Motor neuron (in vitro differentiated cells): Measurements from ENCODE around the gene RCE1. TPM values are rescaled to one million over a fixed set of nuclear protein-coding genes. Genes with fewer than 3 reads are reported as not detected.
"Not testable (repeated sequence)": the region's sequence is repeated elsewhere in the genome, so short reads cannot be mapped to it uniquely, and the experiment has no call there.

Experiments
- ATAC-seq, 8 experiments: fragments of 200-7000 bp; cut with Tn5 transposase; replicated peaks in 6 of 8; 2 replicates each; pipeline ENCODE4 v1.8.0; 2021; ENCODE audit warnings: mild to moderate bottlenecking in 8 of 8, moderate library complexity in 8 of 8
- H3K27ac ChIP-seq, 2 donors: fragments of 250-450 bp; sonication (Bioruptor Pico); 2 replicates each; pipeline ENCODE4 v1.9.0; 2021; ENCODE audit warnings: antibody characterized with exemption in 2 of 2, mild to moderate bottlenecking in 2 of 2, moderate library complexity in 1 of 2
- H3K4me1 ChIP-seq, 2 donors: fragments of 250-450 bp; sonication (Bioruptor Pico); replicated peaks in 1 of 2; 2 replicates each; pipeline ENCODE4 v1.6.1; 2021; ENCODE audit warnings: antibody characterized with exemption in 2 of 2, mild to moderate bottlenecking in 2 of 2, moderate library complexity in 1 of 2
- H3K4me3 ChIP-seq, 5 donors: fragments of 250-450 bp; sonication (Bioruptor Pico); 2 replicates each; pipeline ENCODE4 v1.9.0; 2021; ENCODE audit warnings: antibody characterized with exemption in 5 of 5, mild to moderate bottlenecking in 5 of 5, moderate library complexity in 4 of 5
- WGBS, 10 experiments: fragments of 450-650 bp; shearing (Covaris generic); methylation state at CpG; one replicate each; pipeline ENCODE4 v1.0.0; 2022; 5-methylcytosine and 5-hydroxymethylcytosine counted together
- in situ Hi-C, 9 experiments: fragments of 400-800 bp; cut with MboI; loops; one replicate each; pipeline ENCODE4 v1.15.0; 2021; ENCODE audit warnings: low sequenced_read_pairs in 9 of 9, low pct_unique_long_range_greater_than_20kb in 2 of 9; ENCODE audit not compliant: unreplicated experiment in 9 of 9
- total RNA-seq, 8 experiments: library from RNA; unstranded; fragments of 300-600 nt; gene quantifications; 2 replicates each; pipeline versions ENCODE4 v1.2.3 to v1.2.4, GENCODE V29; 2022

RCE1 gene, protein sequence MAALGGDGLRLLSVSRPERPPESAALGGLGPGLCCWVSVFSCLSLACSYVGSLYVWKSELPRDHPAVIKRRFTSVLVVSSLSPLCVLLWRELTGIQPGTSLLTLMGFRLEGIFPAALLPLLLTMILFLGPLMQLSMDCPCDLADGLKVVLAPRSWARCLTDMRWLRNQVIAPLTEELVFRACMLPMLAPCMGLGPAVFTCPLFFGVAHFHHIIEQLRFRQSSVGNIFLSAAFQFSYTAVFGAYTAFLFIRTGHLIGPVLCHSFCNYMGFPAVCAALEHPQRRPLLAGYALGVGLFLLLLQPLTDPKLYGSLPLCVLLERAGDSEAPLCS
- 10 to 100 TPM; 11.4 to 21.6 (median 15.4) TPM for total RNA-seq

DNA sequence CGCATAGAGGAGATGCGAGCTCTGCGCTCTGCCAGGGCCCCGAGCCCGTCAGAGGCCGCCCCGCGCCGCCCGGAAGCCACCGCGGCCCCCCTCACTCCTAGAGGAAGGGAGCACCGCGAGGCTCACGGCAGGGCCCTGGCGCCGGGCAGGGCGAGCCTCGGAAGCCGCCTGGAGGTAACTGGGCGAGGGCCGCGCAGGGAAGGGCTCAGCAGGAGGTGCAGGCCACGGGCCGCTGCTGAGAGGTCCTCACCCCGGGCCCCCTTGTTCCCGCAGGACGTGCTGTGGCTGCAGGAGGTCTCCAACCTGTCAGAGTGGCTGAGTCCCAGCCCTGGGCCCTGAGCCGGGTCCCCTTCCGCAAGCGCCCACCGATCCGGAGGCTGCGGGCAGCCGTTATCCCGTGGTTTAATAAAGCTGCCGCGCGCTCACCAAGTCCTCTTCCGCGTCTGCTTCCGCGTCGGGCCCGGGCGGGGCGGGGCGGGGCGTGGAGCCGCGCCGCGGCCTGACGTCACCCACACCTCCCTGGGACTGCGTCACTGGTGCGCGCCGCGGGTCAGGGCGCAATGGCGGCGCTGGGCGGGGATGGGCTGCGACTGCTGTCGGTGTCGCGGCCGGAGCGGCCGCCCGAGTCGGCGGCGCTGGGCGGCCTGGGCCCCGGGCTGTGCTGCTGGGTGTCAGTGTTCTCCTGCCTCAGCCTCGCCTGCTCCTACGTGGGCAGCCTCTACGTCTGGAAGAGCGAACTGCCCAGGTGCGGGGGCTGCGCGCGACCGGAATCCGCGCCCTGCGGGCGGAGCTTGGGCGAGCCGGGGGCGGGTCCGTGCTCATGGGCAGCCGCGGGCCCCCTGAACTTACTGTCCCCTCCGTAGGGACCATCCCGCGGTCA lies at the start of gene RCE1:
Gene RCE1 (plus strand): TSS at position 546 of the 880 bp plus-strand sequence. CDS start 15 bp downstream, at position 561.
- ATAC-seq = peak; percentile 85 to 93 (median 88)
- peak within 1 kb of the TSS; percentile 81 to 94 for H3K27ac ChIP-seq

GRCh38 chr11:66799815-66800214 lies 43.4 kb upstream of the RCE1 start:
- in situ Hi-C loops = loop anchor here in 1 of 9 experiments (25.0 kb wide), 1 partner anchor 88 kb away; no protein-coding TSS in a partner anchor
- not testable (repeated sequence) for H3K4me3 ChIP-seq, ATAC-seq, H3K27ac ChIP-seq, H3K4me1 ChIP-seq

More for the DNA sequence above, at the start of gene RCE1:
- 0% methylated on average over 3 to 6 of the region's 98 CpGs; no CpG with 5 or more reads in 8 of the 10 experiments for WGBS, 10 experiments
- Histone ChIP-seq H3K4me3 (peak within 1 kb of the TSS; percentile 91 to 98 (median 93)), H3K4me1 (peaks cover 15 to 16% of the 10 kb centered on the region in 2 donors)
- in situ Hi-C loops = loop anchor here in 1 of 9 experiments (25.0 kb wide), 1 partner anchor 431 kb away; the partner anchor contains the start of gene NPAS4

- ATAC-seq = no peak
- no peak overlapping the region for H3K4me3 ChIP-seq
- no peaks in the 10 kb centered on the region for H3K4me1 ChIP-seq
- WGBS, 10 experiments = 50 to 90% (median 84%) methylated on average over 1 to 5 of the region's 5 CpGs; no CpG with 5 or more reads in 1 of the 10 experiments
- H3K27ac ChIP-seq = no peak overlapping the region
- in situ Hi-C loops = loop anchor here in 1 of 9 experiments (25.0 kb wide), 1 partner anchor 89 kb away; no protein-coding TSS in a partner anchor
Observed at GRCh38 chr11:66800720-66801428, 42.4 kb upstream of the RCE1 start.

DNA sequence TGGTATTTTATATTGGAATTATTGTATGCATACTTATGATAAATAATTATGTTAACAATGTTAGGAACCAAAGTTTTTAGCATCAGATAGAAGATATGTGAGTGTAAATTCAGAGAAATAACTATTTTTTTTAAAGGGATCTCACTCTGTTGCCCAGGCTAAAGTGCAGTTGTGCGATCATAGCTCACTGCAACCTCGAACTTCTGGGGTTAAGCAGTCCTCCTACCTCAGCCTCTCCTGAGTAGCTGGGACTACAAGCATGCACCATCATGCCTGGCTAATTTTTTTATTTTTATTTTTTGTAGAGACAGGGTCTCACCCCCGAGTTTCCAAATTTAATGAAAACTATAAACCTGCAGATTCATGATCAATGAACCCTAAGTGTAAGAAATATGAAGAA lies 33.6 kb upstream of the RCE1 start:
- no peaks in the 10 kb centered on the region for H3K4me1 ChIP-seq
- no peak overlapping the region for H3K4me3 ChIP-seq
- in situ Hi-C loops = loop anchor here in 1 of 9 experiments (25.0 kb wide), 1 partner anchor 97 kb away; no protein-coding TSS in a partner anchor
- H3K27ac ChIP-seq = no peak overlapping the region
- ATAC-seq = no peak
- 46 to 100% (median 85%) methylated on average over 1 to 3 of the region's 3 CpGs; no CpG with 5 or more reads in 1 of the 10 experiments for WGBS, 10 experiments

- Histone ChIP-seq H3K4me1 (no peaks in the 10 kb centered on the region), H3K4me3 (no peak overlapping the region), H3K27ac (no peak overlapping the region)
- no peak for ATAC-seq
- 82 to 100% (median 92%) methylated on average over 1 of the region's 1 CpG; no CpG with 5 or more reads in 6 of the 10 experiments for WGBS, 10 experiments
- in situ Hi-C loops = loop anchor here in 1 of 9 experiments (25.0 kb wide), 1 partner anchor 98 kb away; no protein-coding TSS in a partner anchor
Observed at GRCh38 chr11:66810576-66811185, 32.6 kb upstream of the RCE1 start.

GRCh38 chr11:66814678-66815077 lies 28.6 kb upstream of the RCE1 start:
- in situ Hi-C loops = loop anchor here in 1 of 9 experiments (25.0 kb wide), 1 partner anchor 102 kb away; no protein-coding TSS in a partner anchor
- no peak for ATAC-seq
- H3K4me3 ChIP-seq = no peak overlapping the region
- no peaks in the 10 kb centered on the region for H3K4me1 ChIP-seq
- 59 to 85% (median 77%) methylated on average over 2 to 5 of the region's 5 CpGs; no CpG with 5 or more reads in 3 of the 10 experiments for WGBS, 10 experiments
- no peak overlapping the region for H3K27ac ChIP-seq

GRCh38 chr11:66815646-66816045 lies 27.6 kb upstream of the RCE1 start:
- in situ Hi-C loops = loop anchor here in 1 of 9 experiments (25.0 kb wide), 1 partner anchor 103 kb away; no protein-coding TSS in a partner anchor
- Histone ChIP-seq H3K27ac (no peak overlapping the region), H3K4me1 (no peaks in the 10 kb centered on the region), H3K4me3 (no peak overlapping the region)
- WGBS, 10 experiments = 0 to 100% (median 73%) methylated on average over 1 of the region's 1 CpG; no CpG with 5 or more reads in 4 of the 10 experiments
- peak in 2 of 8 experiments; percentile 40 to 43 for ATAC-seq

DNA sequence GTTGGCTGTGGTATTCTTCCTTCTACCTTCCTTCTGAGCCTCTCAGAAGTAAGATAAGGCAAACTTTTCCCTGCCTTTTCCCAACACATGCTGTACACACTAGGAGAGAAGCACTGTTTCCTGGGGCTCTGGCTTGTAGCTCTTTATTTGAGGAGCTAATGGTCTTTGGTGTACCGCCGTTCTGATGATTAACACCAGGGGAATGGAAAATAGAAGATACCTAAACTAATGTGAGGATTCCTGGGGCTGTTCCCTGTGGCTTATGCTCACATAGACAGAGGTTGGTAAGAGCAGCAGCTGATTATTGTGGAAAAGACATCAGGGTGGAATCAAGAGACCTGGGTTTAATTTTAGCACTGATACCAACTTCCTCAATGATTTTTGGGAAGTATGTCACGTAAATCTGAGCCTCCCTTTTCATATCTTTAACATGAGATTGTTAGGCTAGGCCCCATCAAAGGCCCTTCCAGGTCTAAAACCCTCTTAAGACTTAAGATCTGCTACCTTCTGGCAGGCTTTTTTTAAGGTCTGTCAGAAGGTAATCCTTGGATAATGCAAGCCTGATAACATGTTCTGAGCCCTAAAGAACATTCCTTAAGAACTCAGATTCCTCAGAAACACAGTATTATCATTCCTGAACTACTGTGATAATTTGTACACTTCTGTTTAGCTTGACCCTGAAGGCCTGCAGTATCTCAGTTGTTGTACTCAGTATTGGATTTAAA lies 24.8 kb upstream of the RCE1 start:
- Histone ChIP-seq H3K4me3 (no peak overlapping the region), H3K27ac (no peak overlapping the region), H3K4me1 (no peaks in the 10 kb centered on the region)
- 83 to 100% (median 92%) methylated on average over 1 to 3 of the region's 3 CpGs; no CpG with 5 or more reads in 5 of the 10 experiments for whole genome bisulfite sequencing, 10 experiments
- no peak for ATAC-seq
- in situ Hi-C loops = loop anchor here in 1 of 9 experiments (25.0 kb wide), 1 partner anchor 106 kb away; no protein-coding TSS in a partner anchor

DNA sequence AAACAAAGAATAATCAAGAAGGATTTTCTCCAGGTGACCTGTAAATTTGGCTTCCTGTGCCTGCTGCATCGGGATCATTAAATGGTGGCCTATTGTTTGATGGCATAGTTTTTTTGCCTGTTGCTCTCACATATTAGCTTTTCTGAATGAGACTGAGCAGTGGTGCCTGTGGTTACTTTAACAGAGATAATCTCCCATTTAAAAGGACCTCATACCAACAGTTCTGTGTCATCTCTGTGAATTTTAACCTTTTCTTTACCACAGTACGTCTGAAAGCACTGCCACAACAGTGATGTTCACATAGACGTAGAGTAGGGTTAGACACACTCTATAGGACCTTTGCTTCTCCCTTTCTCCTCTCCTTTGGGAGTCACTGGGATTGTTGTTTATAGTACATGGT lies 22.9 kb upstream of the RCE1 start:
- no peak for ATAC-seq
- Histone ChIP-seq H3K4me1 (no peaks in the 10 kb centered on the region), H3K4me3 (no peak overlapping the region), H3K27ac (no peak overlapping the region)
- in situ Hi-C loops = loop anchor here in 1 of 9 experiments (25.0 kb wide), 1 partner anchor 108 kb away; no protein-coding TSS in a partner anchor
- 57 to 100% (median 71%) methylated on average over 1 to 3 of the region's 3 CpGs; no CpG with 5 or more reads in 4 of the 10 experiments for WGBS, 10 experiments

GRCh38 chr11:66820901-66821300 lies 22.3 kb upstream of the RCE1 start:
- no peak for ATAC-seq

DNA sequence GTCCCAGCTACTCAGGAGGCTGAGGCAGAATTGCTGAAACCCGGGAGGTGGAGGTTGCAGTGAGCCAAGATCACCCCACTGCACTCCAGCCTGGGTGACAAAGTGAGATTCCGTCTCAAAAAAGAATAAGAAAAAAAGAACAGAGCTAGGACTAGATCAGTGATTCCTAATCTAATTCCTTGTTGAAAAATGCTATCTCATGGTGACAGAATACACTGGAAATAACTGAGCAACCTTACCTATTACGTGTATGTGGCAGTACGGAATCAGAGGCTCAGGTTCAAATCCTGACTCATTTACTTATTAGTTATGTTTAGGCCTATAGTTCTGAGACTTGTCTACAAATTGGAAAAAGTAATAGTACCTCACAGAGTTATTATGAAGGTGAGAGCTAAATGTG lies 19.5 kb upstream of the RCE1 start:
- ATAC-seq = no peak

More at GRCh38 chr11:66820901-66821300, 22.3 kb upstream of the RCE1 start:
- in situ Hi-C loops = loop anchor here in 1 of 9 experiments (25.0 kb wide), 1 partner anchor 109 kb away; no protein-coding TSS in a partner anchor
- Histone ChIP-seq H3K27ac (no peak overlapping the region), H3K4me3 (no peak overlapping the region), H3K4me1 (no peaks in the 10 kb centered on the region)
- 27 to 100% (median 76%) methylated on average over 1 to 3 of the region's 3 CpGs; no CpG with 5 or more reads in 2 of the 10 experiments for WGBS, 10 experiments

More for the DNA sequence above, 19.5 kb upstream of the RCE1 start:
- in situ Hi-C loops = loop anchor here in 1 of 9 experiments (25.0 kb wide), 1 partner anchor 111 kb away; no protein-coding TSS in a partner anchor
- no peak overlapping the region for H3K4me3 ChIP-seq
- WGBS, 10 experiments = 83 to 100% (median 100%) methylated on average over 1 to 3 of the region's 4 CpGs; no CpG with 5 or more reads in 3 of the 10 experiments
- no peaks in the 10 kb centered on the region for H3K4me1 ChIP-seq
- no peak overlapping the region for H3K27ac ChIP-seq
